H1 (cell line): ENCODE measurements around the gene C12orf43. TPM values are rescaled to one million over a fixed set of nuclear protein-coding genes. Genes with fewer than 3 reads are reported as not detected.

Experiments
- ASH2L ChIP-seq: fragments of 200-600, 300-600 bp; sonication (generic); IDR thresholded peaks from one replicate; pipeline ENCODE4 v1.7.1; 2017; ENCODE audit warnings: low read length
- ATF2 ChIP-seq: IDR thresholded peaks from 2 replicates; pipeline ENCODE4 v1.6.1; 2012; ENCODE audit warnings: low read length, inconsistent platforms
- CBX5 ChIP-seq: fragments of 300-800, 300-1000 bp; sonication (generic); IDR thresholded peaks from 2 replicates; pipeline ENCODE4 v1.7.1; 2016; ENCODE audit warnings: antibody characterized with exemption, low read length, low read depth
- CHD2 ChIP-seq: IDR thresholded peaks from 2 replicates; pipeline ENCODE4 v1.6.1; 2012; ENCODE audit warnings: low read length, improper control_type of control experiment
- CREB1 ChIP-seq: IDR thresholded peaks from 2 replicates; pipeline ENCODE4 v1.6.1; 2012; ENCODE audit warnings: inconsistent platforms
- CTBP2 ChIP-seq: IDR thresholded peaks from 2 replicates; pipeline ENCODE4 v1.7.0; 2011; ENCODE audit warnings: borderline replicate concordance, mild to moderate bottlenecking, moderate library complexity, mixed read lengths, low read length; ENCODE audit not compliant: insufficient read depth, insufficient read length
- CTCF ChIP-seq, 3 experiments: IDR thresholded peaks; 1 replicate in 2 of 3; 2 replicates in 1 of 3; pipeline versions ENCODE4 v1.5.1 to v1.6.1; 2011; ENCODE audit warnings: low read length in 3 of 3, mild to moderate bottlenecking in 3 of 3, inconsistent platforms in 2 of 3, low read depth in 1 of 3, moderate library complexity in 1 of 3; ENCODE audit not compliant: insufficient read depth in 1 of 3; ENCODE audit errors: control extremely low read depth in 1 of 3
- FOSL1 ChIP-seq: IDR thresholded peaks from 2 replicates; pipeline ENCODE4 v1.6.1; 2011; ENCODE audit warnings: mild to moderate bottlenecking, low read depth, low read length, moderate library complexity; ENCODE audit not compliant: insufficient read depth
- GABPA ChIP-seq: IDR thresholded peaks from 2 replicates; pipeline ENCODE4 v1.6.1; 2011; ENCODE audit warnings: mild to moderate bottlenecking, low read length, moderate library complexity, borderline replicate concordance; ENCODE audit not compliant: insufficient read depth
- HDAC2 ChIP-seq, 2 experiments: fragments of 300-600 bp in 1 of 2; sonication (generic) in 1 of 2; IDR thresholded peaks; 2 replicates each; pipeline ENCODE4 v1.6.1; 2011 to 2012; ENCODE audit warnings: low read depth in 2 of 2, low read length in 2 of 2, mild to moderate bottlenecking in 2 of 2, moderate library complexity in 2 of 2, borderline replicate concordance in 1 of 2, inconsistent platforms in 1 of 2
- MAFK ChIP-seq: IDR thresholded peaks from 2 replicates; pipeline ENCODE4 v1.6.1; 2012; ENCODE audit warnings: low read depth, mild to moderate bottlenecking, improper control_type of control experiment, low read length
- RFX5 ChIP-seq: IDR thresholded peaks from 2 replicates; pipeline ENCODE4 v1.6.1; 2011; ENCODE audit warnings: low read depth, low read length, improper control_type of control experiment, borderline replicate concordance
- SIRT6 ChIP-seq: IDR thresholded peaks from one replicate; pipeline ENCODE4 v1.7.1; 2012; ENCODE audit warnings: low read length, inconsistent platforms
- SIX5 ChIP-seq: IDR thresholded peaks from 2 replicates; pipeline ENCODE4 v1.6.1; 2011; ENCODE audit warnings: mild to moderate bottlenecking, low read depth, low read length
- SP2 ChIP-seq: IDR thresholded peaks from 2 replicates; pipeline ENCODE4 v1.6.1; 2012; ENCODE audit warnings: mild to moderate bottlenecking, low read length, inconsistent platforms
- SP4 ChIP-seq: IDR thresholded peaks from 2 replicates; pipeline ENCODE4 v1.6.1; 2012; ENCODE audit warnings: low read length, inconsistent platforms
- TAF7 ChIP-seq: optimal IDR thresholded peaks from 2 replicates; pipeline ENCODE3; 2011; ENCODE audit warnings: low read depth, mild to moderate bottlenecking, inconsistent platforms, low read length, moderate library complexity, borderline replicate concordance
- USF2 ChIP-seq: IDR thresholded peaks from 2 replicates; pipeline ENCODE4 v1.6.1; 2011; ENCODE audit warnings: low read length, improper control_type of control experiment
- polyA plus RNA-seq, 7 experiments: library from polyadenylated mRNA; depleted of rRNA in 3 of 7; stranded (reverse) in 5 of 7; unstranded in 2 of 7; fragments of >200 nt in 5 of 7; fragments of 200-250 nt in 2 of 7; gene quantifications; 1 replicate in 5 of 7; 2 replicates in 1 of 7; 4 replicates in 1 of 7; pipeline versions ENCODE4 v1.2.1 to v1.2.3, GENCODE V29; 2011 to 2013; ENCODE audit warnings: missing spikeins in 2 of 7, mixed read lengths in 2 of 7
- total RNA-seq: library from RNA; stranded (reverse); fragmentation: NEBNext Ultra II Directional; extraction: Animal tissue kit (Norgen Biotek cat#: 25700); gene quantifications from 2 replicates; pipeline ENCODE4 v1.2.1, GENCODE V29; 2021

The C12orf43 gene
- total and polyA plus RNA-seq, 2 of the 8 experiments (the other 6 are each of a cell fraction or from before 2014, with no cell fraction given): 9.2 to 22.3 TPM

- TF ChIP-seq ATF2 (peak; percentile 41; the same call in 1 of the 2 replicates), CTBP2 (no peak), SP4 (no peak), SP2 (no peak), CTCF (IDR thresholded peaks at IDR 0.05; ENCODE audit: control extremely low read depth in 1 of 3, insufficient read depth in 1 of 3, low read depth in 1 of 3, low read length in 3 of 3) (no peak), USF2 (peak; percentile 81), MAFK (no peak), SIRT6 (no peak), CBX5 (no peak), CREB1 (peak; percentile 95), HDAC2 (IDR thresholded peaks at IDR 0.05; ENCODE audit: borderline replicate concordance in 1 of 2, low read depth in 2 of 2, low read length in 2 of 2) (0 out of 4 replicates have a peak, but pooled peaks of 1 of the 2 experiments have one; percentile 77), RFX5 (no peak), FOSL1 (no peak), GABPA (no peak), CHD2 (no peak), ASH2L (peak; percentile 88), SIX5 (peak; percentile 87), TAF7 (peak; percentile 89)
Observed at GRCh38 chr12:121015825-121016766, at the start of gene C12orf43 (continued).
